A549 (cell line): ENCODE results near the gene MPP4. TPM values are rescaled to one million over a fixed set of nuclear protein-coding genes. Genes with fewer than 3 reads are reported as not detected.

Source experiments
- ATAC-seq, 2 experiments: fragments of 200-7000 bp in 1 of 2; fragments of >200 bp in 1 of 2; cut with Nextera tagmentation in 1 of 2; cut with Tn5 transposase in 1 of 2; 3 replicates each; pipeline versions ENCODE4 v1.8.0 to v1.9.1; 2018 to 2020; ENCODE audit warnings: mild to moderate bottlenecking in 1 of 2, moderate library complexity in 1 of 2
- CTCF ChIA-PET: fragments of 300-600 bp; sonication (Branson Sonifier 250); formaldehyde crosslinking; extraction: SDS; loops from one replicate; lab custom pipeline; 2021; ENCODE audit warnings: antibody characterized with exemption, inconsistent platforms; lab: Yijun Ruan, JAX
- POLR2A ChIA-PET: fragments of 350-600 bp; formaldehyde crosslinking; extraction: SDS; loops from one replicate; lab custom pipeline; 2021; ENCODE audit warnings: antibody characterized with exemption, inconsistent platforms; lab: Yijun Ruan, JAX
- DNase-seq, 2 experiments: peaks; one replicate each; pipeline versions ENCODE4 v3.0.0 to v3.0.0-alpha.2; 2011 to 2016; ENCODE audit warnings: low read depth in 1 of 2, low spot score in 1 of 2
- FAIRE-seq: peaks from 2 replicates; lab custom pipeline; 2011; peaks lifted over from hg19 to GRCh38; lab: Jason Lieb, UNC
- H3K27ac ChIP-seq, 2 experiments: fragments of >200 bp; sonication (Bioruptor Twin); formaldehyde crosslinking; 3 replicates each; pipeline ENCODE4 v1.5.1; 2016 to 2017
- H3K4me1 ChIP-seq: fragments of >200 bp; sonication (Bioruptor Twin); formaldehyde crosslinking; 3 replicates; pipeline ENCODE4 v1.6.1; 2016
- H3K4me2 ChIP-seq: fragments of >200 bp; sonication (Bioruptor Twin); formaldehyde crosslinking; 3 replicates; pipeline ENCODE4 v1.6.1; 2016
- H3K4me3 ChIP-seq: fragments of >200 bp; sonication (Bioruptor Twin); formaldehyde crosslinking; 3 replicates; pipeline ENCODE4 v1.5.1; 2016
- H3K9me3 ChIP-seq: fragments of >200 bp; sonication (Bioruptor Twin); formaldehyde crosslinking; 3 replicates; pipeline ENCODE4 v1.6.1; 2016
- BHLHE40 ChIP-seq: IDR thresholded peaks from 2 replicates; pipeline ENCODE4 v1.6.1; 2012; ENCODE audit warnings: low read depth, low read length, inconsistent platforms
- CBX2 ChIP-seq: fragments of 200-600 bp; sonication (generic); IDR thresholded peaks from 2 replicates; pipeline ENCODE4 v1.6.1; 2016; ENCODE audit warnings: low read depth, mild to moderate bottlenecking, borderline replicate concordance
- CBX8 ChIP-seq: fragments of 200-600 bp; sonication (generic); IDR thresholded peaks from 2 replicates; pipeline ENCODE4 v1.6.1; 2016
- ESRRA ChIP-seq: fragments of 150-350 bp; IDR thresholded peaks from 2 replicates; pipeline ENCODE4 v1.6.1; 2014; ENCODE audit warnings: mild to moderate bottlenecking, low read length, borderline replicate concordance
- FOSB ChIP-seq: fragments of 250-450 bp; sonication (Bioruptor Pico); IDR thresholded peaks from 2 replicates; pipeline ENCODE4 v1.5.0; 2020; ENCODE audit warnings: mild to moderate bottlenecking, moderate library complexity
- GATA3 ChIP-seq: IDR thresholded peaks from 2 replicates; pipeline ENCODE4 v1.6.1; 2012; ENCODE audit warnings: borderline replicate concordance
- JUN ChIP-seq, 2 experiments: fragments of >200 bp; sonication (Bioruptor Twin); formaldehyde crosslinking; IDR thresholded peaks; 2 replicates in 1 of 2; 3 replicates in 1 of 2; pipeline ENCODE4 v1.6.1; 2016 to 2017
- MAZ ChIP-seq: fragments of 150-350 bp; IDR thresholded peaks from 2 replicates; pipeline ENCODE4 v1.6.1; 2014; ENCODE audit warnings: antibody characterized with exemption, low read depth, low read length, borderline replicate concordance
- NFE2L2 ChIP-seq: fragments of 150-350 bp; conservative IDR thresholded peaks from 2 replicates; pipeline ENCODE4 v1.6.1; 2014; ENCODE audit warnings: low read length
- NPAS2 ChIP-seq: fragments of 250-450 bp; sonication (Bioruptor Pico); IDR thresholded peaks from 2 replicates; pipeline ENCODE4 v1.8.0; 2022; ENCODE audit warnings: mild to moderate bottlenecking, moderate library complexity, borderline replicate concordance
- NR3C1 ChIP-seq: fragments of >200 bp; sonication (Bioruptor Twin); formaldehyde crosslinking; IDR thresholded peaks from 3 replicates; pipeline ENCODE4 v1.6.1; 2017
- PHF8 ChIP-seq: fragments of 200-600 bp; sonication (generic); IDR thresholded peaks from 2 replicates; pipeline ENCODE4 v1.6.1; 2016; ENCODE audit warnings: low read depth, mild to moderate bottlenecking, antibody characterized with exemption, moderate library complexity, borderline replicate concordance
- POLR2AphosphoS2 ChIP-seq: conservative IDR thresholded peaks from 2 replicates; pipeline ENCODE4 v1.6.1; 2012; ENCODE audit warnings: low read length, improper control_type of control experiment, inconsistent platforms
- RAD21 ChIP-seq, 2 experiments: fragments of >200 bp in 1 of 2; sonication (Bioruptor Twin) in 1 of 2; formaldehyde crosslinking in 1 of 2; IDR thresholded peaks in 1 of 2; conservative IDR thresholded peaks in 1 of 2; 2 replicates in 1 of 2; 3 replicates in 1 of 2; pipeline ENCODE4 v1.6.1; 2012 to 2018; ENCODE audit warnings: inconsistent platforms in 1 of 2
- RARB ChIP-seq: fragments of 250-450 bp; sonication (Bioruptor Pico); IDR thresholded peaks from 2 replicates; pipeline ENCODE4 v1.8.0; 2021; ENCODE audit warnings: mild to moderate bottlenecking, moderate library complexity
- RCOR1 ChIP-seq: fragments of 150-350 bp; IDR thresholded peaks from 2 replicates; pipeline ENCODE4 v1.6.1; 2014; ENCODE audit warnings: antibody characterized with exemption, low read length, low read depth
- RFX5 ChIP-seq: fragments of 450-650 bp; IDR thresholded peaks from 2 replicates; pipeline ENCODE4 v1.7.1; 2014; ENCODE audit warnings: antibody characterized with exemption, mild to moderate bottlenecking, moderate library complexity
- TP53 ChIP-seq: fragments of 250-450 bp; sonication (Bioruptor Pico); IDR thresholded peaks from 2 replicates; pipeline ENCODE4 v1.5.0; 2021; ENCODE audit warnings: mild to moderate bottlenecking, moderate library complexity
- ZC3H11A ChIP-seq: fragments of 450-650 bp; IDR thresholded peaks from 2 replicates; pipeline ENCODE4 v1.6.1; 2014; ENCODE audit warnings: antibody characterized with exemption, mild to moderate bottlenecking
- ZFP36 ChIP-seq: fragments of 450-650 bp; IDR thresholded peaks from 2 replicates; pipeline ENCODE4 v1.6.1; 2014; ENCODE audit warnings: borderline replicate concordance; ENCODE audit not compliant: partially characterized antibody
- ZNF302 ChIP-seq: fragments of 250-450 bp; sonication (Bioruptor Pico); IDR thresholded peaks from 2 replicates; pipeline ENCODE4 v1.9.0; 2021; ENCODE audit warnings: inconsistent platforms, mild to moderate bottlenecking, moderate library complexity
- WGBS: methylation state at CpG from one replicate; pipeline ENCODE4 v1.1.6; 2017; ENCODE audit errors: missing lambda C conversion rate; 5-methylcytosine and 5-hydroxymethylcytosine counted together
- polyA plus RNA-seq, 4 experiments: library from polyadenylated mRNA; depleted of rRNA in 3 of 4; stranded (reverse); fragments of >200 nt; fragmentation: RNase III in 1 of 4; extraction: RNeasy Plus Mini Kit Qiagen cat#74134 plus additional on column Dnase treatment in 1 of 4; gene quantifications; 2 replicates in 3 of 4; 3 replicates in 1 of 4; pipeline ENCODE4 v1.2.3, GENCODE V29; 2011 to 2017
- TF ChIP-seq, protein P1 (sequence below): IDR thresholded peaks from 2 replicates; pipeline ENCODE4 v1.6.1; 2012
- TF ChIP-seq, protein P2 (sequence below): fragments of >200 bp; sonication (Bioruptor Twin); formaldehyde crosslinking; IDR thresholded peaks from 3 replicates; pipeline ENCODE4 v1.6.1; 2016
- TF ChIP-seq, protein P3 (sequence below): fragments of 250-450 bp; sonication (Bioruptor Pico); IDR thresholded peaks from 2 replicates; pipeline ENCODE4 v1.5.0; 2021; ENCODE audit warnings: mild to moderate bottlenecking, moderate library complexity, borderline replicate concordance
- TF ChIP-seq, protein P4 (sequence below): fragments of 250-450 bp; sonication (Bioruptor Pico); IDR thresholded peaks from 2 replicates; pipeline ENCODE4 v1.5.0; 2020; ENCODE audit warnings: low read depth, mild to moderate bottlenecking, moderate library complexity

MPP4 gene
- polyA plus RNA-seq, 2 of the 4 experiments (the other 2 are of a cell fraction): 0.06 to 0.19 TPM

DNA sequence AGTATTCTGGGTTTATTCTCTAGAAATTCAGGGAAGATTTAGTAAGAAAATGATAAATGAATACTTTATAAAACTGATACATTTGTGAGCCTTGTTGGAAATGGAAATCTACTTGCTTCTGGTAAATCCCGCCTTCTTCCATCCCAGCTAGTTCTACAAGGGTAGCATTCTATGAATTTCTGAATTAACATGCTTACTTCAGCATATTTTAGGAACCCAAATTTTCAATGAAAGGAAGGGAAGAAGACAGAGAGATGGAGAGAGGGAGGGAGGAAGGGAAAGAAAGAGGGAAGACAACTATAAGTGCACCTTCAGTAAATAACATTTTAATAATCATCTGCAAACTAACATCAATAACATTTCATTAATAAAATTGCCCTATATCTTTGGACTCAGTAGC lies 28.6 kb downstream of the MPP4 start (continued):
- TF ChIP-seq FOSB (CRISPR knock-in tag): no peak

DNA sequence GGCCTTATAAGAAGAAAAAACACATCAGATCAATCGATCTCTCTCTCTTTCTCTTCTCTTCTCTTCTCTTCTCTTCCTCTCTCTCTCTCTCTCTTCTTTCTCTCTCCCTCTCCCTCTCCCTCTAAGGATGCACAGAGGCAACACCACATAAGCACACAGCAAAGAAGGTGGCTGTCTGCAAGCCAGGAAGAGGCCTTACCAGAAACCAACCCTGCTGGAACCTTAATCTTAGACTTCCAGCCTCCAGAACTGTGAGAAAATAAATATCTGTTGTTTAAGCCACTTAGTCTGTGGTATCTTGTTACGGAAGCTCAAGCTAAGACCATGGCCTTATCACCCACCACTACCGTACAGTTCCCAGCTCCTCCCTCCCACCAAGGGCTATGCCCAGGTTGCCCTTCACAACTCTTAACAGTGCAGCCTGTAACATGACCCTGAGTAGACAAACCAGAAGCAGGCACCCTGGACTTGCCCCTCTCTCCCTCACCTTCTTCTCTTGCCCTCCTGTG lies 30.0 kb downstream of the MPP4 start:
- Histone ChIP-seq H3K4me3 (no peak overlapping the region), H3K4me1 (no peaks in the 10 kb centered on the region), H3K4me2 (no peak overlapping the region), H3K27ac (no peak overlapping the region), H3K9me3 (no peaks in the 10 kb centered on the region)
- ChIA-PET CTCF (no interaction called here), POLR2A (no interaction called here)
- no peak for ATAC-seq
- no peak for FAIRE-seq
- no peak for DNase-seq
- 66% methylated on average over 3 of the region's 3 CpGs for WGBS
- no peak for TF ChIP-seq BHLHE40
- no peak for TF ChIP-seq GATA3
- TF ChIP-seq RCOR1: no peak
- no peak for TF ChIP-seq ZC3H11A
- no peak for TF ChIP-seq RFX5
- TF ChIP-seq RAD21 (conservative IDR thresholded peaks at IDR 0.05 in 1 of 2, IDR thresholded peaks at IDR 0.05 in 1 of 2): no peak
- TF ChIP-seq POLR2AphosphoS2: no peak
- TF ChIP-seq CBX8: no peak
- TF ChIP-seq PHF8: no peak
- TF ChIP-seq, protein P1, sequence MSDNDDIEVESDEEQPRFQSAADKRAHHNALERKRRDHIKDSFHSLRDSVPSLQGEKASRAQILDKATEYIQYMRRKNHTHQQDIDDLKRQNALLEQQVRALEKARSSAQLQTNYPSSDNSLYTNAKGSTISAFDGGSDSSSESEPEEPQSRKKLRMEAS: no peak
- no peak for TF ChIP-seq NR3C1
- TF ChIP-seq NFE2L2: no peak
- TF ChIP-seq ESRRA: no peak
- no peak for TF ChIP-seq ZFP36
- no peak for TF ChIP-seq ZNF302 (CRISPR knock-in tag)
- TF ChIP-seq, protein P2, sequence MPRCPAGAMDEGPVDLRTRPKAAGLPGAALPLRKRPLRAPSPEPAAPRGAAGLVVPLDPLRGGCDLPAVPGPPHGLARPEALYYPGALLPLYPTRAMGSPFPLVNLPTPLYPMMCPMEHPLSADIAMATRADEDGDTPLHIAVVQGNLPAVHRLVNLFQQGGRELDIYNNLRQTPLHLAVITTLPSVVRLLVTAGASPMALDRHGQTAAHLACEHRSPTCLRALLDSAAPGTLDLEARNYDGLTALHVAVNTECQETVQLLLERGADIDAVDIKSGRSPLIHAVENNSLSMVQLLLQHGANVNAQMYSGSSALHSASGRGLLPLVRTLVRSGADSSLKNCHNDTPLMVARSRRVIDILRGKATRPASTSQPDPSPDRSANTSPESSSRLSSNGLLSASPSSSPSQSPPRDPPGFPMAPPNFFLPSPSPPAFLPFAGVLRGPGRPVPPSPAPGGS: no peak
- TF ChIP-seq, protein P3, sequence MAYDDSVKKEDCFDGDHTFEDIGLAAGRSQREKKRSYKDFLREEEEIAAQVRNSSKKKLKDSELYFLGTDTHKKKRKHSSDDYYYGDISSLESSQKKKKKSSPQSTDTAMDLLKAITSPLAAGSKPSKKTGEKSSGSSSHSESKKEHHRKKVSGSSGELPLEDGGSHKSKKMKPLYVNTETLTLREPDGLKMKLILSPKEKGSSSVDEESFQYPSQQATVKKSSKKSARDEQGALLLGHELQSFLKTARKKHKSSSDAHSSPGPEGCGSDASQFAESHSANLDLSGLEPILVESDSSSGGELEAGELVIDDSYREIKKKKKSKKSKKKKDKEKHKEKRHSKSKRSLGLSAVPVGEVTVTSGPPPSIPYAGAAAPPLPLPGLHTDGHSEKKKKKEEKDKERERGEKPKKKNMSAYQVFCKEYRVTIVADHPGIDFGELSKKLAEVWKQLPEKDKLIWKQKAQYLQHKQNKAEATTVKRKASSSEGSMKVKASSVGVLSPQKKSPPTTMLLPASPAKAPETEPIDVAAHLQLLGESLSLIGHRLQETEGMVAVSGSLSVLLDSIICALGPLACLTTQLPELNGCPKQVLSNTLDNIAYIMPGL: no peak

DNA sequence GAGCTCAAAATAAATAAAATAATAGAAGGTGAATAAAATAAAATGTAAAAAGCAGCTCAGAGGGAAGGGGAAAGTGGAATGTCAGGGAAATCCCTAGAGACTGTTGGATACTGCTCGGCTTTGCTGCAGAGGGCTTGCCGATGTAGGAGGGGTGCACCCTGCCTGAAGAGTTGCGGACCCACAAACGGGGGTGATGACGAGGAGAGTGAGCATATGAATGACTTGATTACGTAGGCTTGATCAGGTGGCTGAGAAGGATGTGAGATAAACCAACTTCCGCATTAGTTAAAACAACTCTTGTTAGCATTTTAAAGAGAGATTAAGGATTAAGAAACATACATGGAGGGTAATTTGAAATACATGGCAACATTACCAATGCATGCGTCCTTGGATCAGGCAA lies 34.1 kb downstream of the MPP4 start:
- POLR2A ChIA-PET: no interaction called here
- 79% methylated on average over 8 of the region's 8 CpGs for WGBS

More for the DNA sequence above, 34.1 kb downstream of the MPP4 start:
- no peaks in the 10 kb centered on the region for H3K9me3 ChIP-seq
- TF ChIP-seq NPAS2 (CRISPR knock-in tag) (no peak), JUN (IDR thresholded peaks at IDR 0.05) (no peak), MAZ (no peak), CBX2 (no peak), TP53 (no peak), RARB (CRISPR knock-in tag) (no peak), CBX8 (no peak)
- TF ChIP-seq, protein P4, sequence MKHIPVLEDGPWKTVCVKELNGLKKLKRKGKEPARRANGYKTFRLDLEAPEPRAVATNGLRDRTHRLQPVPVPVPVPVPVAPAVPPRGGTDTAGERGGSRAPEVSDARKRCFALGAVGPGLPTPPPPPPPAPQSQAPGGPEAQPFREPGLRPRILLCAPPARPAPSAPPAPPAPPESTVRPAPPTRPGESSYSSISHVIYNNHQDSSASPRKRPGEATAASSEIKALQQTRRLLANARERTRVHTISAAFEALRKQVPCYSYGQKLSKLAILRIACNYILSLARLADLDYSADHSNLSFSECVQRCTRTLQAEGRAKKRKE (CRISPR knock-in tag): no peak
- TF ChIP-seq, all 56 proteins: peak for 0
- no peak overlapping the region for H3K4me2 ChIP-seq
- ATAC-seq (no peak), DNase-seq (no peak), FAIRE-seq (no peak)
- H3K4me3 ChIP-seq: no peak overlapping the region
- CTCF ChIA-PET: interaction anchor here (0.7 to 1.2 kb wide), 4 partner anchors 9 to 493 kb away, joined by 3 read pairs; partner anchors contain the start of gene TMEM237
- no peaks in the 10 kb centered on the region for H3K4me1 ChIP-seq
- H3K27ac ChIP-seq: no peak overlapping the region
